Mucosa of gallbladder (tissue), 1 donor: ENCODE measurements around the gene CSNK1D. TPM values are rescaled to one million over a fixed set of nuclear protein-coding genes. Genes with fewer than 3 reads are reported as not detected.

Source experiments
- DNase-seq: peaks from one replicate; pipeline ENCODE4 v3.0.0-alpha.2; 2020; ENCODE audit warnings: low spot score
- total RNA-seq: library from RNA; stranded (reverse); gene quantifications from one replicate; pipeline ENCODE4 v1.2.1, GENCODE V29; 2021
- donor health status: DM: no; HTN: no; CAD: no.

Gene CSNK1D
- total RNA-seq, 1 donor from 2014 or later: 161 TPM

- DNase-seq: no peak
Observed at GRCh38 chr17:82252511-82253178, 20.9 kb downstream of the CSNK1D start.

GRCh38 chr17:82250868-82251500, 22.5 kb downstream of the CSNK1D start:
- no peak for DNase-seq

GRCh38 chr17:82249896-82250581, 23.5 kb downstream of the CSNK1D start:
- DNase-seq: no peak

- no peak for DNase-seq
Observed at GRCh38 chr17:82248815-82249674, 24.5 kb downstream of the CSNK1D start.

- DNase-seq: no peak
Observed at GRCh38 chr17:82247856-82248671, 25.4 kb downstream of the CSNK1D start.

- no peak for DNase-seq
Observed at GRCh38 chr17:82247182-82247823, 26.2 kb downstream of the CSNK1D start.

- peak; percentile 73 for DNase-seq
Observed at GRCh38 chr17:82246365-82247181, 26.9 kb downstream of the CSNK1D start.

GRCh38 chr17:82246040-82246364, 27.5 kb downstream of the CSNK1D start:
- DNase-seq: no peak

GRCh38 chr17:82245134-82246039, 28.1 kb downstream of the CSNK1D start:
- no peak for DNase-seq

- no peak for DNase-seq
Observed at GRCh38 chr17:82244413-82245133, 28.9 kb downstream of the CSNK1D start.

GRCh38 chr17:82243648-82244412, 29.7 kb downstream of the CSNK1D start:
- no peak for DNase-seq

GRCh38 chr17:82242977-82243647, 30.4 kb downstream of the CSNK1D start:
- peak; percentile 82 for DNase-seq

- DNase-seq: no peak
Observed at GRCh38 chr17:82242698-82242976, 30.9 kb downstream of the CSNK1D start.

GRCh38 chr17:82241926-82242697, 31.4 kb downstream of the CSNK1D start:
- no peak for DNase-seq

GRCh38 chr17:82241183-82241925, 32.1 kb downstream of the CSNK1D start:
- peak; percentile 80 for DNase-seq
